BE2C (cell line): ENCODE results near the gene HES5.
A peak's percentile ranks its signal among the peaks of the same experiment; 100 is the strongest.

Experiments used
- DNase-seq: peaks from one replicate; pipeline ENCODE4 v3.0.0-alpha.2; 2020
- H3K27me3 ChIP-seq: fragments of 250-450 bp; sonication (Bioruptor Pico); 2 replicates; pipeline ENCODE4 v1.5.1; 2020; ENCODE audit warnings: mild to moderate bottlenecking
- H3K36me3 ChIP-seq: fragments of 250-450 bp; sonication (Bioruptor Pico); 2 replicates; pipeline ENCODE4 v1.5.1; 2020; ENCODE audit warnings: mild to moderate bottlenecking
- H3K4me1 ChIP-seq: fragments of 250-450 bp; sonication (Bioruptor Pico); 2 replicates; pipeline ENCODE4 v1.5.1; 2020
- H3K4me3 ChIP-seq: 2 replicates; pipeline ENCODE4 v1.5.1; 2011; ENCODE audit warnings: low read depth, low read length
- H3K9me3 ChIP-seq: fragments of 250-450 bp; sonication (Bioruptor Pico); 2 replicates; pipeline ENCODE4 v1.5.1; 2020
- CTCF ChIP-seq: IDR thresholded peaks from 2 replicates; pipeline ENCODE4 v1.5.1; 2012; ENCODE audit warnings: mild to moderate bottlenecking, low read depth, low read length

HES5 gene

DNA sequence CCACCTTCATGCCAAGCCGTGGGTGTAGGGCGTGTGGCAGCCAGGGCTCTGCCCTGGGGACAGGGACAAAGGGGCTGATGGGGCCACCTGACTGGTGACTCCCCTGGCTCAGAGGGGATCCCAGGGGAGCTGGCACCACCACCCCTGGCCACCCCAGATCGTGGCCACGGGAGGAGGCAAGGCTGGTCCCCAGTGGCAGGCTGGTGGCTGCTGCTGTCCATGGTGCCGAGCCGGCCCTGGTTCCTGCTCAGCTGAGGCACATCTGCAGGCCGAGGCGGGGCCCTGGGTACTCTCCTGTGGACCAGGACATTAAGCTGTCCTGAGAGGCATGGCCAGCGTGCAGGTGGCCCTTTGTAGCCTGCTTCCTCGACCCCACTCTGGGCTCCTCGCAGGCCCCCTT lies 47.5 kb downstream of the HES5 start:
- DNase-seq = no peak
- Histone ChIP-seq H3K9me3 (no peaks in the 10 kb centered on the region), H3K27me3 (no peaks in the 10 kb centered on the region), H3K4me1 (peaks cover 31% of the 10 kb centered on the region), H3K4me3 (no peak overlapping the region), H3K36me3 (no peaks in the 10 kb centered on the region)
- no peak for TF ChIP-seq CTCF

GRCh38 chr1:2481885-2482284 lies 48.2 kb downstream of the HES5 start:
- no peak for TF ChIP-seq CTCF
- H3K4me1 ChIP-seq = peaks cover 31% of the 10 kb centered on the region
- H3K27me3 ChIP-seq = no peaks in the 10 kb centered on the region
- H3K4me3 ChIP-seq = no peak overlapping the region
- H3K36me3 ChIP-seq = no peaks in the 10 kb centered on the region
- peak; percentile 64 for DNase-seq
- H3K9me3 ChIP-seq = no peaks in the 10 kb centered on the region

- Histone ChIP-seq H3K4me3 (no peak overlapping the region), H3K4me1 (peaks cover 33% of the 10 kb centered on the region)
- DNase-seq = peak; percentile 69
Measured at GRCh38 chr1:2480986-2481364, 49.1 kb downstream of the HES5 start.

DNA sequence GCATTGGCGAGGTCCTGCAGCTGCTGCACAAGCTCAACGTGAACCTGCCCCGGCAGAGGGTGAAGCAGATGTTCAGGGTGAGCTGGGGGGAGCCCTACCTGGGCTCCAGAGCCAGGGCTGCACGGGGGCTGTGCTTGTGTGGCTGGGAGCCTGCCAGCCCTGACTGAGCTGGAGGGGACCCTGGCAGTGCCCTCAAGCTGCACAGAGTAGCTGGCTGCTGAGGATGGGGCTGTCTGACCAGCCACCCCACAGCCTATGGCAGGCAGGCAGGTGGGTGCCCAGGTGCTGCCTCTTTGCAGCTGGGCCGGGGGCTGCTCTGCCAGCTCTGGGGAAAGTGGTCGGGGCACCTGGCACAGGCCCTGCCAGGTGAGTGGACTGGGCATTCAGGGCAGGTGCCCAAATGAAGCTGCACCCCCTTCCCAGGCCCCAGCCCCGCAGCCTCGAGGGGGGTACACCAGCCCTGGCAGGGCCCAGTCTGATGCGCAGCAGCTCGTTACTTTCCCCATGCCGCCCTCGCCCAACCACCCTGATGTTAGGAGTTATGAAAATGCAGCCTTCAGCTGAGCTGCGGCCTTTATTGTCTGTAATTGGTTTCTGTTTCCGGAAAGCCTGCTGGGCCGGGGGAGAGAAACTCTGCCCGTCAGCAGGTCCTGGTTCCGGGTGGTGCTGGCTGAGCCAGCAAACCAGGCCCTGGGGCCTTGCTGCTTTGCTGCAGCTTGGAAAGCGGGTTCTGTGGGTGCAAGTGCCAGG lies 49.7 kb downstream of the HES5 start:
- Histone ChIP-seq H3K36me3 (no peaks in the 10 kb centered on the region), H3K4me1 (peaks cover 38% of the 10 kb centered on the region), H3K9me3 (no peaks in the 10 kb centered on the region), H3K27me3 (no peaks in the 10 kb centered on the region), H3K4me3 (no peak overlapping the region)
- peak; percentile 34 for DNase-seq
- TF ChIP-seq CTCF = no peak

More at GRCh38 chr1:2480986-2481364, 49.1 kb downstream of the HES5 start:
- no peaks in the 10 kb centered on the region for H3K9me3 ChIP-seq
- no peak for TF ChIP-seq CTCF
- no peaks in the 10 kb centered on the region for H3K36me3 ChIP-seq
- no peaks in the 10 kb centered on the region for H3K27me3 ChIP-seq

- Histone ChIP-seq H3K36me3 (no peaks in the 10 kb centered on the region), H3K9me3 (no peaks in the 10 kb centered on the region), H3K4me3 (no peak overlapping the region), H3K4me1 (peaks cover 44% of the 10 kb centered on the region), H3K27me3 (no peaks in the 10 kb centered on the region)
- no peak for TF ChIP-seq CTCF
- DNase-seq = no peak
Measured at GRCh38 chr1:2479618-2480017, 50.4 kb downstream of the HES5 start.

- Histone ChIP-seq H3K36me3 (no peaks in the 10 kb centered on the region), H3K9me3 (no peaks in the 10 kb centered on the region), H3K27me3 (no peaks in the 10 kb centered on the region), H3K4me1 (peaks cover 49% of the 10 kb centered on the region), H3K4me3 (no peak overlapping the region)
- no peak for DNase-seq
- TF ChIP-seq CTCF = no peak
Measured at GRCh38 chr1:2479186-2479585, 50.9 kb downstream of the HES5 start.
